HepG2 (cell line): ENCODE measurements around the gene SLC22A7. TPM values are rescaled to one million over a fixed set of nuclear protein-coding genes. Genes with fewer than 3 reads are reported as not detected.

ENCODE experiments used
- CBX1 ChIP-seq: IDR thresholded peaks from one replicate; pipeline ENCODE4 v1.6.1; 2016; ENCODE audit warnings: antibody characterized with exemption, low read depth
- CREB3 ChIP-seq: sonication (generic); formaldehyde crosslinking; IDR thresholded peaks from 2 replicates; pipeline ENCODE4 v1.5.0; 2020; ENCODE audit warnings: missing genetic modification reagents
- DZIP1 ChIP-seq: sonication (generic); formaldehyde crosslinking; IDR thresholded peaks from 2 replicates; pipeline ENCODE4 v1.5.0; 2020; ENCODE audit warnings: mild to moderate bottlenecking, missing genetic modification reagents
- EHMT2 ChIP-seq: fragments of 200-600 bp; sonication (generic); IDR thresholded peaks from 2 replicates; pipeline ENCODE4 v1.7.0; 2017; ENCODE audit warnings: antibody characterized with exemption, low read depth, low read length, borderline replicate concordance
- HDAC1 ChIP-seq: sonication (generic); formaldehyde crosslinking; IDR thresholded peaks from 2 replicates; pipeline ENCODE4 v1.5.1; 2020; ENCODE audit warnings: mild to moderate bottlenecking, missing genetic modification reagents
- KLF11 ChIP-seq: IDR thresholded peaks from 2 replicates; pipeline ENCODE4 v1.6.1; 2016; ENCODE audit warnings: missing compliant biosample characterization
- KLF12 ChIP-seq: sonication (generic); formaldehyde crosslinking; IDR thresholded peaks from 2 replicates; pipeline ENCODE4 v1.4.0; 2020; ENCODE audit warnings: missing genetic modification reagents, borderline replicate concordance
- NKX3-1 ChIP-seq: sonication (generic); formaldehyde crosslinking; IDR thresholded peaks from 2 replicates; pipeline ENCODE4 v1.5.0; 2020; ENCODE audit warnings: missing genetic modification reagents
- TRAFD1 ChIP-seq: sonication (generic); formaldehyde crosslinking; IDR thresholded peaks from 2 replicates; pipeline ENCODE4 v1.5.1; 2020; ENCODE audit warnings: missing genetic modification reagents, mild to moderate bottlenecking, borderline replicate concordance
- TRIM24 ChIP-seq: sonication (generic); formaldehyde crosslinking; IDR thresholded peaks from 2 replicates; pipeline ENCODE4 v1.8.0; 2022; ENCODE audit warnings: mild to moderate bottlenecking, missing genetic modification reagents
- ZBTB40 ChIP-seq, 2 experiments: fragments of 450-650 bp in 1 of 2; sonication (generic) in 1 of 2; formaldehyde crosslinking in 1 of 2; IDR thresholded peaks; 2 replicates each; pipeline versions ENCODE4 v1.6.1 to v1.8.0; 2016 to 2022; ENCODE audit warnings: antibody characterized with exemption in 1 of 2, mild to moderate bottlenecking in 1 of 2, missing genetic modification reagents in 1 of 2
- ZNF17 ChIP-seq: sonication (generic); formaldehyde crosslinking; IDR thresholded peaks from 2 replicates; pipeline ENCODE4 v1.5.0; 2020; ENCODE audit warnings: mild to moderate bottlenecking, missing genetic modification reagents
- ZNF83 ChIP-seq: sonication (generic); formaldehyde crosslinking; IDR thresholded peaks from 2 replicates; pipeline ENCODE4 v1.4.0; 2020; ENCODE audit warnings: missing genetic modification reagents, mild to moderate bottlenecking, borderline replicate concordance
- ZNF891 ChIP-seq: sonication (generic); formaldehyde crosslinking; IDR thresholded peaks from 2 replicates; pipeline ENCODE4 v1.5.0; 2020; ENCODE audit warnings: mild to moderate bottlenecking, missing genetic modification reagents
- polyA plus RNA-seq, 8 experiments: library from polyadenylated mRNA; depleted of rRNA in 3 of 8; stranded (reverse) in 7 of 8; unstranded in 1 of 8; fragments of >200 nt; fragmentation: Illumina TruSeq in 4 of 8; extraction: Trizol in 4 of 8; gene quantifications; 2 replicates each; pipeline versions ENCODE4 v1.2.1 to v1.2.3, GENCODE V29; 2011 to 2016; ENCODE audit warnings: low read depth in 4 of 8, missing spikeins in 1 of 8, mixed read lengths in 1 of 8; ENCODE audit not compliant: insufficient read depth in 1 of 8
- total RNA-seq, 5 experiments: library from RNA; depleted of rRNA; stranded (reverse); fragments of >200 nt; fragmentation: Illumina TruSeq; extraction: Trizol; gene quantifications; 2 replicates each; pipeline ENCODE4 v1.2.3, GENCODE V29; 2016; ENCODE audit warnings: low read depth in 1 of 5

The SLC22A7 gene
- total and polyA plus RNA-seq, 2 of the 13 experiments (the other 11 are each of a cell fraction or from before 2014, with no cell fraction given): 5.3 to 22.6 TPM

GRCh38 chr6:43276577-43277305 lies 21.3 kb upstream of the SLC22A7 start (continued):
- TF ChIP-seq TRAFD1 (CRISPR knock-in tag) (no peak), ZBTB40 (IDR thresholded peaks at IDR 0.05) (no peak), ZBTB40 (CRISPR knock-in tag; IDR thresholded peaks at IDR 0.05) (no peak), CBX1 (no peak), DZIP1 (CRISPR knock-in tag) (0 out of 2 replicates have a peak, but pooled peaks have one; percentile 19), ZNF17 (no peak), HDAC1 (CRISPR knock-in tag) (peak; percentile 87), CREB3 (CRISPR knock-in tag) (no peak), ZNF83 (CRISPR knock-in tag) (no peak), KLF12 (no peak), EHMT2 (no peak), TRIM24 (CRISPR knock-in tag) (peak; percentile 50; the same call in 1 of the 2 replicates), KLF11 (no peak), ZNF891 (no peak), NKX3-1 (CRISPR knock-in tag) (no peak)
